Upper lobe of left lung (tissue), 6 donors: ENCODE results near the gene KCNH3. TPM values are rescaled to one million over a fixed set of nuclear protein-coding genes. Genes with fewer than 3 reads are reported as not detected.

Experiments used
- ATAC-seq, 2 donors: fragments of 200-7000 bp; cut with Tn5 transposase; one replicate each; pipeline ENCODE4 v1.9.1; 2022; ENCODE audit warnings: mild to moderate bottlenecking in 2 of 2, moderate library complexity in 2 of 2; ENCODE audit not compliant: low FRiP score in 2 of 2
- DNase-seq, 2 donors: peaks; one replicate each; pipeline ENCODE4 v3.0.0-alpha.2; 2019 to 2020
- H3K27ac ChIP-seq, 4 donors: fragments of 200-600 bp; sonication (generic); one replicate each; pipeline ENCODE4 v1.5.1; 2016 to 2019
- H3K27me3 ChIP-seq, 4 donors: fragments of 200-600 bp; sonication (generic); one replicate each; pipeline ENCODE4 v1.5.1; 2017 to 2019
- H3K36me3 ChIP-seq, 4 donors: fragments of 200-600 bp; sonication (generic); one replicate each; pipeline ENCODE4 v1.5.1; 2016 to 2019
- H3K4me1 ChIP-seq, 4 donors: fragments of 200-600 bp; sonication (generic); one replicate each; pipeline ENCODE4 v1.5.1; 2018 to 2019
- H3K4me3 ChIP-seq, 4 donors: fragments of 200-600 bp; sonication (generic); one replicate each; pipeline ENCODE4 v1.5.1; 2017 to 2019; ENCODE audit warnings: mild to moderate bottlenecking in 2 of 4, moderate library complexity in 1 of 4
- H3K9me3 ChIP-seq, 4 donors: fragments of 200-600 bp; sonication (generic); one replicate each; pipeline ENCODE4 v1.5.1; 2018 to 2019
- EP300 ChIP-seq, 4 donors: sonication (generic); formaldehyde crosslinking; IDR thresholded peaks; one replicate each; pipeline ENCODE4 v1.5.1; 2017; ENCODE audit warnings: antibody characterized with exemption in 4 of 4, control low read depth in 2 of 4
- POLR2A ChIP-seq, 4 donors: fragments of 450-650 bp; IDR thresholded peaks; one replicate each; pipeline ENCODE4 v1.5.1; 2016 to 2017; ENCODE audit warnings: antibody characterized with exemption in 4 of 4, mild to moderate bottlenecking in 2 of 4
- POLR2AphosphoS5 ChIP-seq, 2 donors: sonication (generic); formaldehyde crosslinking; IDR thresholded peaks; one replicate each; pipeline ENCODE4 v1.5.1; 2017; ENCODE audit warnings: antibody characterized with exemption in 2 of 2
- WGBS, 2 donors: methylation state at CpG; one replicate each; pipeline ENCODE4 v1.1.5; 2017 to 2018; 5-methylcytosine and 5-hydroxymethylcytosine counted together
- total RNA-seq, 6 donors: library from RNA; depleted of rRNA in 4 of 6; stranded (reverse); fragments of >200 nt in 4 of 6; gene quantifications; one replicate each; pipeline versions ENCODE4 v1.1.0 to v1.2.1, GENCODE V29; 2016 to 2021
- TF ChIP-seq, protein P1 (sequence below), 6 experiments: fragments of 450-650 bp in 4 of 6; fragments of 200-600 bp in 2 of 6; sonication (generic) in 2 of 6; IDR thresholded peaks; one replicate each; pipeline ENCODE4 v1.5.1; 2016 to 2019; ENCODE audit warnings: antibody characterized with exemption in 6 of 6
- donor health status: DM: no; HTN: no; CAD: no; lungs with moderate emphysema.
- donor health status: DM: no; HTN: yes; CAD: no; lungs with severe emphysema.

The KCNH3 gene
- total RNA-seq, 6 donors from 2014 or later = 0.37 to 19.9 (median 2.5) TPM

DNA sequence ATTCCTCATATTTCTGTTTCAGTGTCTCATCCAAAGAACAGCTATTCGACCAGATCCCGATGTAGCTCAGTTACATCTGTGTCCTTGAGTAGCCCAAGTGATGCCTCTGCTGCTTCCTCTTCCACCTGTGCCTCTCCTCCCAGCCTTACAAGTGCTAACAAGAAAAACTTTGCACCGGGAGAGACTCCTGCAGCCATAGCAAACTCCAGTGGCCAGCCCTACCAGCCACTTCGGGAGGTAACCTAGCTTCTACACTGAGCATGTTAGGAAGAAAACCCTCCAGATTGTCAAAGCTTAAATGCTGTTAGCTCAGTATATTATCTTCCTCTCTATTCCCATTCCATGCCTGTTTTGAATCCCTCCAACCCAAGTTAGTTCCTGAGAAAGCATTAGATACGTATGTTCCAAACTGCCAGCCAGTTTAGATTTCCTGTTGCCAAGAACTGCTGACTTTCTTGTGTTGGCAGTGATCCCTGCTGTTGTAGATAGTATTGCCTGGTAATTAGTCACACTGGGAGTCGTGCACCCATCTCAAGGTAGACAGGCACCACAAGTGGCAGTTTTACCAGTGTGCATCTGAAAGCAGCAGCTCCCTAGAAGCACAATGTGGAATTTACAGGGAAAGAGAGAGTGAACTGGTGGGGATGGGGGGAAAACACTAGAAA lies 14.0 kb upstream of the KCNH3 start:
- Histone ChIP-seq H3K27ac (no peak overlapping the region), H3K4me3 (no peak overlapping the region), H3K36me3 (peaks cover 0 to 42% (median 30%) of the 10 kb centered on the region in 4 donors), H3K27me3 (no peaks in the 10 kb centered on the region), H3K9me3 (no peaks in the 10 kb centered on the region), H3K4me1 (no peaks in the 10 kb centered on the region)
- no peak for TF ChIP-seq POLR2A (IDR thresholded peaks at IDR 0.05)
- TF ChIP-seq EP300 (IDR thresholded peaks at IDR 0.05) = no peak
- no peak for TF ChIP-seq POLR2AphosphoS5 (IDR thresholded peaks at IDR 0.05)
- TF ChIP-seq, protein P1, sequence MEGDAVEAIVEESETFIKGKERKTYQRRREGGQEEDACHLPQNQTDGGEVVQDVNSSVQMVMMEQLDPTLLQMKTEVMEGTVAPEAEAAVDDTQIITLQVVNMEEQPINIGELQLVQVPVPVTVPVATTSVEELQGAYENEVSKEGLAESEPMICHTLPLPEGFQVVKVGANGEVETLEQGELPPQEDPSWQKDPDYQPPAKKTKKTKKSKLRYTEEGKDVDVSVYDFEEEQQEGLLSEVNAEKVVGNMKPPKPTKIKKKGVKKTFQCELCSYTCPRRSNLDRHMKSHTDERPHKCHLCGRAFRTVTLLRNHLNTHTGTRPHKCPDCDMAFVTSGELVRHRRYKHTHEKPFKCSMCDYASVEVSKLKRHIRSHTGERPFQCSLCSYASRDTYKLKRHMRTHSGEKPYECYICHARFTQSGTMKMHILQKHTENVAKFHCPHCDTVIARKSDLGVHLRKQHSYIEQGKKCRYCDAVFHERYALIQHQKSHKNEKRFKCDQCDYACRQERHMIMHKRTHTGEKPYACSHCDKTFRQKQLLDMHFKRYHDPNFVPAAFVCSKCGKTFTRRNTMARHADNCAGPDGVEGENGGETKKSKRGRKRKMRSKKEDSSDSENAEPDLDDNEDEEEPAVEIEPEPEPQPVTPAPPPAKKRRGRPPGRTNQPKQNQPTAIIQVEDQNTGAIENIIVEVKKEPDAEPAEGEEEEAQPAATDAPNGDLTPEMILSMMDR (IDR thresholded peaks at IDR 0.05) = no peak
- no peak for DNase-seq
- no peak for ATAC-seq
- WGBS, 2 donors = 86 to 93% methylated on average over 6 of the region's 6 CpGs

DNA sequence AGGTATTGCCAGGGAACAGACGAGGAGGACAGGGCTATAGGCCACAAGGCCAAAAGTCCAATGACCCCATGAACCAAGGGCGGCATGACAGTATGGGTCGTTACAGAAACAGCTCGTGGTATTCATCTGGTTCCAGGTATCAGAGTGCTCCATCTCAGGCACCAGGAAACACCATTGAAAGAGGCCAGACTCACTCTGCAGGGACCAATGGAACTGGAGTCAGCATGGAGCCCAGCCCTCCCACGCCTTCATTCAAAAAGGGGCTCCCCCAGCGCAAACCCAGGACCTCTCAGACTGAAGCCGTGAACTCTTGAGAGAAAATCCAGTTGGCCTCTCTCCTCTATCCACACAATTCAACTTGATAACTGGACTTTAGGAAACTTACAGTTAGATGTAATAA lies 12.9 kb upstream of the KCNH3 start:
- ATAC-seq (no peak), DNase-seq (no peak)
- Histone ChIP-seq H3K4me3 (no peak overlapping the region), H3K27ac (no peak overlapping the region), H3K27me3 (no peaks in the 10 kb centered on the region), H3K36me3 (peaks cover 0 to 42% (median 30%) of the 10 kb centered on the region in 4 donors), H3K9me3 (no peaks in the 10 kb centered on the region), H3K4me1 (no peaks in the 10 kb centered on the region)
- 91 to 96% methylated on average over 7 of the region's 7 CpGs for WGBS, 2 donors
- TF ChIP-seq EP300 (IDR thresholded peaks at IDR 0.05) = no peak
- no peak for TF ChIP-seq POLR2A (IDR thresholded peaks at IDR 0.05)
- TF ChIP-seq, protein P1 (IDR thresholded peaks at IDR 0.05) = no peak
- no peak for TF ChIP-seq POLR2AphosphoS5 (IDR thresholded peaks at IDR 0.05)

DNA sequence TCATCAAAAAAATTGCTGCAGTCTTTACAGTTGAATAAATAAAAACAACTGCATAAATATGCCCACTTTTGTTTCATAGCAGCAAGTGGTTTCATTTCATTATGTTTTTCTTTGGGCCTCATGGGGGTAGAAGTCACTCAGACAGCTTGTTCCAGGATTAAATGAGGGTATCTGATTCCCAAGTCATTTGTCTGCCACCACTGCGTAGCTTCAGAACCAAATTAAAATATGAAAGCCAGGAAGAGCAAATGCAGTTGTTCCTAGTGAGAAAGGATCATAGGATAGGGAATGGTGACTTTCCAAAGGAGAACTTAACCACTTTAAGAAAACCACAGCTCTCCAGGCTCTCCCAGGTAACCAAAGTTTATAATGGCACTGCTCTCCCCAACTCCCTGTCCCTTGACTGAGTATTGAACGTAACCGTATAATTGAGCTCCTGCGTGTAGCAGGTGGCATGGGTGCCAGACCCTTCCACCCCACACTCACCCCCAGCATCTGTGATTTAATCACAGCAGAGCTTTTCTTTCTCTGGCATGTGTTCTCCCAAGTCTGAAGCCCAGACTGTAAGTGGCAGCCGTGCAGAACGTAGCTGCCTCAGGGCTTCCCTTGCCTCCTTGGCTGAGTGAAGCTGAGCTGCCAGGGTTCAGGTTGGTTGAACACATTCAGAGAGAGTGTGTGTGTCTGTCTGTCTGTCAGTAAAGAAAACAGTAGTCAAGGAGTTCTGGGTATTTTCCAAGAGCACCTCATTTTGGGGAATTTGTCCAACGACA lies 11.3 kb upstream of the KCNH3 start:
- ATAC-seq (no peak), DNase-seq (no peak)
- Histone ChIP-seq H3K4me3 (no peak overlapping the region), H3K36me3 (peaks cover 0 to 42% (median 30%) of the 10 kb centered on the region in 4 donors), H3K4me1 (no peaks in the 10 kb centered on the region), H3K27ac (no peak overlapping the region), H3K27me3 (no peaks in the 10 kb centered on the region), H3K9me3 (no peaks in the 10 kb centered on the region)
- WGBS, 2 donors = 94 to 100% methylated on average over 6 to 7 of the region's 7 CpGs
- TF ChIP-seq, protein P1 (IDR thresholded peaks at IDR 0.05) = no peak
- TF ChIP-seq POLR2AphosphoS5 (IDR thresholded peaks at IDR 0.05) (no peak), EP300 (IDR thresholded peaks at IDR 0.05) (no peak), POLR2A (IDR thresholded peaks at IDR 0.05) (no peak)

DNA sequence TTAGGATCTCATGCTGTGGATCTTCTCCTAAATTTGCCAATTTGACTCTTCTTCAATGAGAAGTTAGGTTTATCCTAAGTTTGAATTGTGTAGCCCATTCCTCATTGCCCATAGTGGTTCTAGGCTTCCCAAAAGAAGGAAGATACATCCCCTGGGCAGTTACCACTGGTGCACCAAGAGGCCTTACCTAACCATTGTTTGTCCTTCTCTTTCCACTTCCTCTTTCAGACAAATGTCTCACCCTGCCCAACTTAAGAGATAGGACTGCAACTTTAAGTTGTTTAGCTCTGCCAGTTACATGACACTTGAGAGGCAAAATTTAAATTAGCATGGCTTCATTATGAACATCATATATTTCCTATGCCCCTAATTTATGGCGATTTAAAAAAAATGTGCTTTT lies 9.4 kb upstream of the KCNH3 start:
- H3K36me3 ChIP-seq = peaks cover 0 to 33% (median 24%) of the 10 kb centered on the region in 4 donors
- H3K27me3 ChIP-seq = no peaks in the 10 kb centered on the region
- no peaks in the 10 kb centered on the region for H3K9me3 ChIP-seq
- H3K4me3 ChIP-seq = no peak overlapping the region
- no peak overlapping the region for H3K27ac ChIP-seq
- DNase-seq = no peak
- 92 to 94% methylated on average over 1 of the region's 1 CpG for WGBS, 2 donors
- TF ChIP-seq, protein P1 (IDR thresholded peaks at IDR 0.05) = no peak
- no peak for TF ChIP-seq POLR2AphosphoS5 (IDR thresholded peaks at IDR 0.05)
- TF ChIP-seq POLR2A (IDR thresholded peaks at IDR 0.05) = no peak
- no peak for TF ChIP-seq EP300 (IDR thresholded peaks at IDR 0.05)
- no peaks in the 10 kb centered on the region for H3K4me1 ChIP-seq
- no peak for ATAC-seq
